ENCODE measurements around the gene SFTPD.

Gene SFTPD

GRCh38 chr10:79979310-79979975 lies 30.5 kb upstream of the SFTPD start:
- TF ChIP-seq GATA1 (IDR thresholded peaks at IDR 0.05; ENCODE audit: low read depth, low read length) (no peak), POLR2A (IDR thresholded peaks at IDR 0.05; ENCODE audit: low read length) (no peak)
- no peak for DNase-seq

GRCh38 chr10:79976999-79977398 lies 28.1 kb upstream of the SFTPD start:
- DNase-seq, result no peak
- TF ChIP-seq POLR2A (IDR thresholded peaks at IDR 0.05; ENCODE audit: low read length) (no peak), GATA1 (IDR thresholded peaks at IDR 0.05; ENCODE audit: low read depth, low read length) (no peak)

GRCh38 chr10:79970062-79970461 lies 21.2 kb upstream of the SFTPD start:
- DNase-seq, result no peak
- TF ChIP-seq POLR2A (IDR thresholded peaks at IDR 0.05; ENCODE audit: low read length), result no peak
- no peak for TF ChIP-seq GATA1 (IDR thresholded peaks at IDR 0.05; ENCODE audit: low read depth, low read length)

- TF ChIP-seq GATA1 (IDR thresholded peaks at IDR 0.05; ENCODE audit: low read depth, low read length), result no peak
- no peak for TF ChIP-seq POLR2A (IDR thresholded peaks at IDR 0.05; ENCODE audit: low read length)
- DNase-seq, result no peak
Measured at GRCh38 chr10:79947787-79948424, 999 bp downstream of the SFTPD start.

GRCh38 chr10:79947083-79947415 lies 1.9 kb downstream of the SFTPD start:
- TF ChIP-seq GATA1 (IDR thresholded peaks at IDR 0.05; ENCODE audit: low read depth, low read length), result no peak
- TF ChIP-seq POLR2A (IDR thresholded peaks at IDR 0.05; ENCODE audit: low read length), result no peak
- no peak for DNase-seq

GRCh38 chr10:79946271-79947082 lies 2.4 kb downstream of the SFTPD start:
- TF ChIP-seq GATA1 (IDR thresholded peaks at IDR 0.05; ENCODE audit: low read depth, low read length), result no peak
- no peak for TF ChIP-seq POLR2A (IDR thresholded peaks at IDR 0.05; ENCODE audit: low read length)
- DNase-seq, result no peak

GRCh38 chr10:79944428-79945395 lies 4.2 kb downstream of the SFTPD start:
- no peak for DNase-seq
- TF ChIP-seq GATA1 (IDR thresholded peaks at IDR 0.05; ENCODE audit: low read depth, low read length), result no peak
- TF ChIP-seq POLR2A (IDR thresholded peaks at IDR 0.05; ENCODE audit: low read length), result no peak

GRCh38 chr10:79943871-79944270 lies 5.0 kb downstream of the SFTPD start:
- no peak for DNase-seq
- TF ChIP-seq POLR2A (IDR thresholded peaks at IDR 0.05; ENCODE audit: low read length) (no peak), GATA1 (IDR thresholded peaks at IDR 0.05; ENCODE audit: low read depth, low read length) (no peak)

- TF ChIP-seq GATA1 (IDR thresholded peaks at IDR 0.05; ENCODE audit: low read depth, low read length) (no peak), POLR2A (IDR thresholded peaks at IDR 0.05; ENCODE audit: low read length) (no peak)
- DNase-seq, result no peak
Measured at GRCh38 chr10:79942261-79943185, 6.4 kb downstream of the SFTPD start.

GRCh38 chr10:79941585-79942210 lies 7.2 kb downstream of the SFTPD start:
- DNase-seq, result no peak
- TF ChIP-seq GATA1 (IDR thresholded peaks at IDR 0.05; ENCODE audit: low read depth, low read length) (no peak), POLR2A (IDR thresholded peaks at IDR 0.05; ENCODE audit: low read length) (no peak)

- TF ChIP-seq POLR2A (IDR thresholded peaks at IDR 0.05; ENCODE audit: low read length) (no peak), GATA1 (IDR thresholded peaks at IDR 0.05; ENCODE audit: low read depth, low read length) (no peak)
- no peak for DNase-seq
Measured at GRCh38 chr10:79941146-79941545, 7.8 kb downstream of the SFTPD start.

- TF ChIP-seq POLR2A (IDR thresholded peaks at IDR 0.05; ENCODE audit: low read length) (no peak), GATA1 (IDR thresholded peaks at IDR 0.05; ENCODE audit: low read depth, low read length) (no peak)
Measured at GRCh38 chr10:79940431-79940830, 8.5 kb downstream of the SFTPD start.

More at GRCh38 chr10:79940431-79940830, 8.5 kb downstream of the SFTPD start:
- DNase-seq, result no peak
